ENCODE results near the gene TMED9. TPM values are rescaled to one million over a fixed set of nuclear protein-coding genes. Genes with fewer than 3 reads are reported as not detected.

TMED9 gene
- total and polyA plus RNA-seq, 10 of the 15 experiments (the other 5 are each of a cell fraction or from before 2014, with no cell fraction given) = 35.7 to 144 (median 105) TPM

- Histone ChIP-seq H3K9ac (ENCODE audit: control insufficient read depth, insufficient read depth, low read length) (no peak overlapping the region), H2AFZ (ENCODE audit: control insufficient read depth, low read depth, low read length) (no peak overlapping the region), H4K20me1 (ENCODE audit: control insufficient read depth, insufficient read depth) (no peaks in the 10 kb centered on the region), H3K79me2 (ENCODE audit: control insufficient read depth, insufficient read depth, low read length) (peaks cover 4% of the 10 kb centered on the region), H3K9me3 (replicated peaks; ENCODE audit: control insufficient read depth, insufficient read depth, low read length) (no peaks in the 10 kb centered on the region), H3K27me3 (replicated peaks in 1 of 2; ENCODE audit: control insufficient read depth in 2 of 2, insufficient read depth in 2 of 2, low read length in 1 of 2) (no peaks in the 10 kb centered on the region), H3K4me3 (no peak overlapping the region), H3K4me2 (ENCODE audit: control insufficient read depth, insufficient read depth) (no peak overlapping the region), H3K27ac (ENCODE audit: control insufficient read depth, insufficient read depth) (no peak overlapping the region), H3K36me3 (ENCODE audit: control insufficient read depth in 2 of 2, insufficient read depth in 2 of 2, low read length in 1 of 2) (peaks cover 0 to 9% of the 10 kb centered on the region in 2 experiments; a peak in 1 of 4 replicates), H3K4me1 (ENCODE audit: control insufficient read depth, insufficient read depth, low read length) (no peaks in the 10 kb centered on the region)
- in situ Hi-C loops (cut with MboI) (no loop called here), intact Hi-C loops (cut with micrococcal nuclease; ENCODE audit: unreplicated experiment) (no loop called here)
- WGBS (ENCODE audit: insufficient coverage, insufficient replicate concordance, low lambda C conversion rate, missing lambda C conversion rate) = 92% methylated on average over 1 of the region's 1 CpG
- RAD21 ChIA-PET (ENCODE audit: unreplicated experiment) = interaction anchor here (1.6 kb wide), 1 partner anchor 25 kb away, joined by 3 read pairs; no protein-coding TSS in a partner anchor
- FAIRE-seq = no peak
- CTCF ChIA-PET = interaction anchor here (1.0 to 1.7 kb wide), 2 partner anchors 36 to 45 kb away, joined by 3 to 4 read pairs; partner anchors contain the start of gene DOK3
- BruUV-seq (replicated peaks) = no TSS peak
- ATAC-seq = no peak
- SMC1A ChIA-PET (ENCODE audit: uncharacterized antibody, unreplicated experiment) = interaction anchor here (0.6 to 1.6 kb wide), 3 partner anchors 12 to 76 kb away, joined by 3 read pairs; no protein-coding TSS in a partner anchor
- POLR2A ChIA-PET = no interaction called here
- DNase-seq (ENCODE audit: low read depth, low spot score) = no peak
- TF ChIP-seq BCL3 (IDR thresholded peaks at IDR 0.05; ENCODE audit: borderline replicate concordance, insufficient read depth, low read depth, low read length, poor library complexity, severe bottlenecking) (peak; percentile 27), NFIC (IDR thresholded peaks at IDR 0.05; ENCODE audit: low read depth, low read length) (no peak)
Observed at GRCh38 chr5:177546258-177546741, 45.7 kb upstream of the TMED9 start.

- Histone ChIP-seq H3K9ac (ENCODE audit: control insufficient read depth, insufficient read depth, low read length) (no peak overlapping the region), H4K20me1 (ENCODE audit: control insufficient read depth, insufficient read depth) (no peaks in the 10 kb centered on the region; the same call in 1 of the 2 replicates), H3K36me3 (ENCODE audit: control insufficient read depth in 2 of 2, insufficient read depth in 2 of 2, low read length in 1 of 2) (peaks cover 0 to 9% of the 10 kb centered on the region in 2 experiments; a peak in 1 of 4 replicates), H3K4me1 (ENCODE audit: control insufficient read depth, insufficient read depth, low read length) (peaks cover 2% of the 10 kb centered on the region), H3K4me3 (no peak overlapping the region), H2AFZ (ENCODE audit: control insufficient read depth, low read depth, low read length) (no peak overlapping the region), H3K27ac (ENCODE audit: control insufficient read depth, insufficient read depth) (no peak overlapping the region), H3K4me2 (ENCODE audit: control insufficient read depth, insufficient read depth) (no peak overlapping the region), H3K9me3 (replicated peaks; ENCODE audit: control insufficient read depth, insufficient read depth, low read length) (no peaks in the 10 kb centered on the region), H3K79me2 (ENCODE audit: control insufficient read depth, insufficient read depth, low read length) (peaks cover 9% of the 10 kb centered on the region), H3K27me3 (replicated peaks in 1 of 2; ENCODE audit: control insufficient read depth in 2 of 2, insufficient read depth in 2 of 2, low read length in 1 of 2) (no peaks in the 10 kb centered on the region)
- ChIA-PET POLR2A (interaction anchor here (1.0 kb wide), 1 partner anchor 11 kb away, joined by 3 read pairs; no protein-coding TSS in a partner anchor), RAD21 (ENCODE audit: unreplicated experiment) (no interaction called here), SMC1A (ENCODE audit: uncharacterized antibody, unreplicated experiment) (no interaction called here), CTCF (interaction anchor here (0.9 kb wide), 2 partner anchors 13 to 238 kb away, joined by 3 read pairs; no protein-coding TSS in a partner anchor)
- intact Hi-C loops (cut with micrococcal nuclease; ENCODE audit: unreplicated experiment) = no loop called here
- WGBS (ENCODE audit: insufficient coverage, insufficient replicate concordance, low lambda C conversion rate, missing lambda C conversion rate) = 95% methylated on average over 3 of the region's 3 CpGs
- no peak for ATAC-seq
- no peak for FAIRE-seq
- no TSS peak for BruUV-seq (replicated peaks)
- DNase-seq (ENCODE audit: low read depth, low spot score) = no peak
- in situ Hi-C loops (cut with MboI) = no loop called here
- TF ChIP-seq RCOR1 (conservative IDR thresholded peaks at IDR 0.05; ENCODE audit: low read depth, low read length) (no peak), FOXM1 (IDR thresholded peaks at IDR 0.05; ENCODE audit: low read depth, low read length) (no peak), CBX3 (IDR thresholded peaks at IDR 0.05; ENCODE audit: borderline replicate concordance, low read depth) (no peak), MTA3 (IDR thresholded peaks at IDR 0.05; ENCODE audit: borderline replicate concordance, low read length) (no peak), EGR1 (IDR thresholded peaks at IDR 0.05; ENCODE audit: borderline replicate concordance in 1 of 2, low read depth in 2 of 2, low read length in 2 of 2) (no peak), HDAC6 (IDR thresholded peaks at IDR 0.05; ENCODE audit: unreplicated experiment) (no peak), MAX (IDR thresholded peaks at IDR 0.05; ENCODE audit: low read depth, low read length) (no peak), SPI1 (IDR thresholded peaks at IDR 0.05; ENCODE audit: borderline replicate concordance, insufficient read depth, low read depth, low read length) (no peak), YY1 (IDR thresholded peaks at IDR 0.05; ENCODE audit: low read depth, low read length) (no peak), RELA (IDR thresholded peaks at IDR 0.05; ENCODE audit: borderline replicate concordance, partially characterized antibody) (no peak)
Observed at GRCh38 chr5:177547736-177548135, 44.3 kb upstream of the TMED9 start.
